SK-N-SH treated with all-trans-retinoic acid at 6 μM for 48 hours (cell line): Measurements from ENCODE around the gene MCTP2.

ENCODE experiments used
- ARNTL ChIP-seq: fragments of 450-650 bp; formaldehyde crosslinking; IDR thresholded peaks from 2 replicates; pipeline ENCODE4 v1.5.0; 2020; ENCODE audit warnings: low read depth, mild to moderate bottlenecking, moderate library complexity, borderline replicate concordance
- CSRNP3 ChIP-seq: fragments of 250-450 bp; sonication (Bioruptor Pico); IDR thresholded peaks from 2 replicates; pipeline ENCODE4 v1.5.1; 2021; ENCODE audit warnings: mild to moderate bottlenecking, moderate library complexity
- OSR1 ChIP-seq: fragments of 250-450 bp; sonication (Bioruptor Pico); IDR thresholded peaks from 2 replicates; pipeline ENCODE4 v1.8.0; 2022; ENCODE audit warnings: moderate library complexity, mild to moderate bottlenecking, inconsistent platforms
- PATZ1 ChIP-seq: fragments of 250-450 bp; sonication (Bioruptor Pico); IDR thresholded peaks from 2 replicates; pipeline ENCODE4 v1.8.0; 2020; ENCODE audit warnings: mild to moderate bottlenecking, moderate library complexity, borderline replicate concordance
- POU6F1 ChIP-seq: fragments of 250-450 bp; sonication (Bioruptor Pico); IDR thresholded peaks from 2 replicates; pipeline ENCODE4 v1.8.0; 2021; ENCODE audit warnings: low read depth, mild to moderate bottlenecking, moderate library complexity, borderline replicate concordance
- RARB ChIP-seq: fragments of 250-450 bp; sonication (Bioruptor Pico); IDR thresholded peaks from 2 replicates; pipeline ENCODE4 v1.8.0; 2021; ENCODE audit warnings: mild to moderate bottlenecking, moderate library complexity
- SNAI2 ChIP-seq: fragments of 250-450 bp; sonication (Bioruptor Pico); IDR thresholded peaks from 2 replicates; pipeline ENCODE4 v1.5.0; 2020; ENCODE audit warnings: mild to moderate bottlenecking, moderate library complexity
- TCF4 ChIP-seq: fragments of 250-450 bp; sonication (Bioruptor Pico); IDR thresholded peaks from 2 replicates; pipeline ENCODE4 v1.8.0; 2021; ENCODE audit warnings: mild to moderate bottlenecking, moderate library complexity, borderline replicate concordance
- ZFP3 ChIP-seq: fragments of 250-450 bp; sonication (Bioruptor Pico); IDR thresholded peaks from 2 replicates; pipeline ENCODE4 v1.5.0; 2020; ENCODE audit warnings: mild to moderate bottlenecking, moderate library complexity

GRCh38 chr15:94470492-94470891 is 239.1 kb downstream of the MCTP2 start:
- TF ChIP-seq PATZ1 (CRISPR knock-in tag) = no peak
- no peak for TF ChIP-seq POU6F1 (CRISPR knock-in tag)
- no peak for TF ChIP-seq ARNTL (CRISPR knock-in tag)
- TF ChIP-seq OSR1 (CRISPR knock-in tag) = no peak
- TF ChIP-seq CSRNP3 (CRISPR knock-in tag) = no peak
- no peak for TF ChIP-seq RARB (CRISPR knock-in tag)
- no peak for TF ChIP-seq TCF4 (CRISPR knock-in tag)
- no peak for TF ChIP-seq SNAI2 (CRISPR knock-in tag)
- no peak for TF ChIP-seq ZFP3 (CRISPR knock-in tag)
